ENCODE measurements around the gene MFSD6. TPM values are rescaled to one million over a fixed set of nuclear protein-coding genes. Genes with fewer than 3 reads are reported as not detected.

The MFSD6 gene
- total and polyA plus RNA-seq, 12 donors: 9.3 to 253 (median 93.4) TPM

GRCh38 chr2:190366248-190366753, 41.9 kb upstream of the MFSD6 start:
- Histone ChIP-seq H3K9me3 (replicated peaks in 1 of 3) (no peaks in the 10 kb centered on the region), H3K27me3 (no peaks in the 10 kb centered on the region), H3K36me3 (replicated peaks in 1 of 2) (peaks cover 0 to 59% of the 10 kb centered on the region in 2 donors), H3K4me3 (no peak overlapping the region), H3K27ac (no peak overlapping the region), H3K4me1 (replicated peaks in 1 of 2) (no peaks in the 10 kb centered on the region)
- 88 to 94% (median 91%) methylated on average over 11 of the region's 11 CpGs for WGBS, 4 donors
- no peak for TF ChIP-seq CTCF (IDR thresholded peaks at IDR 0.05)
- no peak for TF ChIP-seq POLR2A (IDR thresholded peaks at IDR 0.05)
- no peak for DNase-seq
- intact Hi-C loops (cut with DNase I): no loop called here

GRCh38 chr2:190367091-190367490, 41.1 kb upstream of the MFSD6 start:
- 94 to 97% (median 97%) methylated on average over 4 of the region's 4 CpGs for WGBS, 4 donors
- H3K27ac ChIP-seq: no peak overlapping the region
- no peaks in the 10 kb centered on the region for H3K27me3 ChIP-seq
- H3K4me3 ChIP-seq: no peak overlapping the region
- no peaks in the 10 kb centered on the region for H3K9me3 ChIP-seq (replicated peaks in 1 of 3)
- intact Hi-C loops (cut with DNase I): no loop called here
- no peaks in the 10 kb centered on the region for H3K4me1 ChIP-seq (replicated peaks in 1 of 2)
- no peak for DNase-seq
- TF ChIP-seq CTCF (IDR thresholded peaks at IDR 0.05) (no peak), POLR2A (IDR thresholded peaks at IDR 0.05) (no peak)
- H3K36me3 ChIP-seq (replicated peaks in 1 of 2): peaks cover 0 to 59% of the 10 kb centered on the region in 2 donors

GRCh38 chr2:190369635-190370034, 38.5 kb upstream of the MFSD6 start:
- H3K27ac ChIP-seq: no peak overlapping the region
- intact Hi-C loops (cut with DNase I): loop anchor here (10.0 kb wide), 2 partner anchors 45 to 275 kb away; no protein-coding TSS in a partner anchor
- H3K4me1 ChIP-seq (replicated peaks in 1 of 2): no peaks in the 10 kb centered on the region
- H3K36me3 ChIP-seq (replicated peaks in 1 of 2): peaks cover 0 to 50% of the 10 kb centered on the region in 2 donors
- no peak for DNase-seq
- WGBS, 4 donors: 95 to 100% (median 98%) methylated on average over 2 of the region's 2 CpGs
- TF ChIP-seq CTCF (IDR thresholded peaks at IDR 0.05) (no peak), POLR2A (IDR thresholded peaks at IDR 0.05) (no peak)
- no peaks in the 10 kb centered on the region for H3K9me3 ChIP-seq (replicated peaks in 1 of 3)
- H3K27me3 ChIP-seq: no peaks in the 10 kb centered on the region
- H3K4me3 ChIP-seq: no peak overlapping the region

GRCh38 chr2:190376083-190376482, 32.1 kb upstream of the MFSD6 start:
- no peaks in the 10 kb centered on the region for H3K27me3 ChIP-seq
- no peaks in the 10 kb centered on the region for H3K4me1 ChIP-seq (replicated peaks in 1 of 2)
- H3K27ac ChIP-seq: no peak overlapping the region
- intact Hi-C loops (cut with DNase I): loop anchor here (10.0 kb wide), 2 partner anchors 51 to 281 kb away; no protein-coding TSS in a partner anchor
- no peak for DNase-seq
- peaks cover 0 to 2% of the 10 kb centered on the region in 2 donors for H3K36me3 ChIP-seq (replicated peaks in 1 of 2)
- no peaks in the 10 kb centered on the region for H3K9me3 ChIP-seq (replicated peaks in 1 of 3)
- no peak overlapping the region for H3K4me3 ChIP-seq
- TF ChIP-seq POLR2A (IDR thresholded peaks at IDR 0.05) (no peak), CTCF (IDR thresholded peaks at IDR 0.05) (no peak)
